ENCODE results near the gene GZMB.

GRCh38 chr14:24664366-24664765, 30.4 kb upstream of the GZMB start:
- TF ChIP-seq CTCF (IDR thresholded peaks at IDR 0.05; ENCODE audit: insufficient read depth, low read depth, low read length) (no peak), EZH2 (IDR thresholded peaks at IDR 0.05; ENCODE audit: insufficient read depth, low read length) (no peak)

All from astrocyte (in vitro differentiated cells and primary cell).